GM23338 (cell line): ENCODE data around the gene ATP8B4. TPM values are rescaled to one million over a fixed set of nuclear protein-coding genes. Genes with fewer than 3 reads are reported as not detected.
"Not testable (repeated sequence)": the region's sequence is repeated elsewhere in the genome, so short reads cannot be mapped to it uniquely, and the experiment has no call there.

Experiments
- ATAC-seq: fragments of 200-7000 bp; cut with Tn5 transposase; 3 replicates; pipeline ENCODE4 v1.9.1; 2020
- DNase-seq: peaks from one replicate; pipeline ENCODE4 v3.0.0-alpha.2; 2015; ENCODE audit warnings: low spot score
- H2AFZ ChIP-seq: fragments of 200-600 bp; sonication (generic); 2 replicates; pipeline ENCODE4 v1.8.0; 2016; ENCODE audit warnings: antibody characterized with exemption, mild to moderate bottlenecking, moderate library complexity
- H3F3A ChIP-seq: fragments of 200-600 bp; sonication (generic); replicated peaks from 2 replicates; pipeline ENCODE4 v1.8.0; 2017; ENCODE audit warnings: antibody characterized with exemption, mixed run types, low read depth
- H3K27ac ChIP-seq: fragments of 200-600 bp; sonication (generic); 2 replicates; pipeline ENCODE4 v1.6.1; 2016; ENCODE audit warnings: low read depth
- H3K27me3 ChIP-seq: fragments of 200-600 bp; sonication (generic); 2 replicates; pipeline ENCODE4 v1.8.0; 2016; ENCODE audit warnings: mild to moderate bottlenecking, mixed run types, moderate library complexity; ENCODE audit not compliant: insufficient read depth
- H3K36me3 ChIP-seq: fragments of 200-600 bp; sonication (generic); 2 replicates; pipeline ENCODE4 v1.8.0; 2016; ENCODE audit warnings: mild to moderate bottlenecking; ENCODE audit not compliant: insufficient read depth
- H3K4me1 ChIP-seq: fragments of 200-600 bp; sonication (generic); 2 replicates; pipeline ENCODE4 v1.8.0; 2016; ENCODE audit warnings: mild to moderate bottlenecking, moderate library complexity; ENCODE audit not compliant: insufficient read depth
- H3K4me2 ChIP-seq: fragments of 200-600 bp; sonication (generic); 2 replicates; pipeline ENCODE4 v1.7.1; 2017; ENCODE audit warnings: mixed run types
- H3K4me3 ChIP-seq: fragments of 200-600 bp; sonication (generic); 2 replicates; pipeline ENCODE4 v1.6.1; 2016; ENCODE audit warnings: mixed run types
- H3K79me2 ChIP-seq: fragments of 200-600 bp; sonication (generic); replicated peaks from 2 replicates; pipeline ENCODE4 v1.8.0; 2017; ENCODE audit warnings: mild to moderate bottlenecking; ENCODE audit not compliant: insufficient read depth
- H3K9me2 ChIP-seq: fragments of 200-600 bp; sonication (generic); 2 replicates; pipeline ENCODE4 v1.8.0; 2017; ENCODE audit not compliant: insufficient read depth
- H4K20me1 ChIP-seq: fragments of 200-600 bp; sonication (generic); replicated peaks from 2 replicates; pipeline ENCODE4 v1.8.0; 2017; ENCODE audit warnings: mild to moderate bottlenecking; ENCODE audit not compliant: insufficient read depth
- H3K27ac Mint-ChIP-seq: 2 replicates; pipeline ENCODE4 v1.8.0; 2020; ENCODE audit warnings: inconsistent platforms, mild to moderate bottlenecking, moderate library complexity, mixed read lengths
- H3K27me3 Mint-ChIP-seq: 3 replicates; pipeline ENCODE4 v1.8.0; 2022; ENCODE audit warnings: low read depth, mild to moderate bottlenecking, moderate library complexity, mixed read lengths, inconsistent platforms; ENCODE audit not compliant: insufficient read depth, poor library complexity
- H3K36me3 Mint-ChIP-seq: 3 replicates; pipeline ENCODE4 v1.8.0; 2021; ENCODE audit warnings: low read depth, mild to moderate bottlenecking, inconsistent platforms, moderate library complexity, mixed read lengths
- H3K4me1 Mint-ChIP-seq: 3 replicates; pipeline ENCODE4 v1.8.0; 2020; ENCODE audit warnings: mild to moderate bottlenecking, inconsistent platforms, mixed read lengths
- H3K4me3 Mint-ChIP-seq: 3 replicates; pipeline ENCODE4 v1.8.0; 2021; ENCODE audit warnings: moderate library complexity, mild to moderate bottlenecking, inconsistent platforms, mixed read lengths
- H3K9me3 Mint-ChIP-seq: 3 replicates; pipeline ENCODE4 v1.8.0; 2020; ENCODE audit warnings: moderate library complexity, mild to moderate bottlenecking, inconsistent platforms, mixed read lengths
- CTCF ChIP-seq, 2 experiments: fragments of 200-600 bp in 1 of 2; sonication (generic) in 1 of 2; conservative IDR thresholded peaks; 2 replicates each; pipeline versions ENCODE4 v1.5.1 to v1.6.1; 2016 to 2017; ENCODE audit warnings: antibody characterized with exemption in 2 of 2, low read depth in 2 of 2, mild to moderate bottlenecking in 2 of 2, moderate library complexity in 1 of 2
- ETS1 ChIP-seq: IDR thresholded peaks from 2 replicates; pipeline ENCODE4 v1.6.1; 2016; ENCODE audit warnings: antibody characterized with exemption
- EZH2 ChIP-seq: fragments of 200-600 bp; sonication (generic); IDR thresholded peaks from one replicate; pipeline ENCODE4 v1.8.0; 2017; ENCODE audit warnings: antibody characterized with exemption, mild to moderate bottlenecking, low read depth; ENCODE audit not compliant: unreplicated experiment
- EZH2phosphoT487 ChIP-seq: fragments of 200-600 bp; sonication (generic); IDR thresholded peaks from one replicate; pipeline ENCODE4 v1.8.1; 2018; ENCODE audit warnings: antibody characterized with exemption; ENCODE audit not compliant: unreplicated experiment
- JUNB ChIP-seq: IDR thresholded peaks from one replicate; pipeline ENCODE4 v1.6.1; 2016; ENCODE audit warnings: antibody characterized with exemption; ENCODE audit not compliant: unreplicated experiment
- REST ChIP-seq: IDR thresholded peaks from one replicate; pipeline ENCODE4 v1.6.1; 2018; ENCODE audit warnings: antibody characterized with exemption; ENCODE audit not compliant: unreplicated experiment
- ZNF114 ChIP-seq: fragments of 250-450 bp; sonication (Bioruptor Pico); IDR thresholded peaks from 2 replicates; pipeline ENCODE4 v1.5.0; 2020; ENCODE audit warnings: mild to moderate bottlenecking, moderate library complexity
- ZNF331 ChIP-seq: fragments of 250-450 bp; sonication (Bioruptor Pico); IDR thresholded peaks from 2 replicates; pipeline ENCODE4 v1.5.0; 2020; ENCODE audit warnings: low read depth, mild to moderate bottlenecking, moderate library complexity
- polyA plus RNA-seq: library from polyadenylated mRNA; unstranded; fragments of >200 nt; fragmentation: Nextera tagmentation; extraction: Ambion mirVana; gene quantifications from 2 replicates; pipeline ENCODE4 v1.2.1, GENCODE V29; 2016
- total RNA-seq: library from RNA; depleted of rRNA; stranded (reverse); fragments of >200 nt; shearing (Covaris generic); gene quantifications from 2 replicates; pipeline ENCODE4 v1.2.3, GENCODE V29; 2014

ATP8B4 gene
- total and polyA plus RNA-seq, 2 experiments from 2014 or later: 0.24 TPM; not detected in 1

- TF ChIP-seq ZNF331 (CRISPR knock-in tag) (no peak), ETS1 (no peak), JUNB (no peak), EZH2 (no peak), ZNF114 (CRISPR knock-in tag) (no peak), EZH2phosphoT487 (no peak), CTCF (conservative IDR thresholded peaks at IDR 0.05; ENCODE audit: low read depth in 2 of 2) (no peak), REST (no peak)
- no peaks in the 10 kb centered on the region for H3K27me3 Mint-ChIP-seq
- no peak overlapping the region for H3K4me3 ChIP-seq
- H3K4me3 Mint-ChIP-seq: no peak overlapping the region
- ATAC-seq (no peak), DNase-seq (no peak)
- no peaks in the 10 kb centered on the region for H3K36me3 ChIP-seq
- H4K20me1 ChIP-seq: no peaks in the 10 kb centered on the region
- H3K4me2 ChIP-seq: no peak overlapping the region
- no peaks in the 10 kb centered on the region for H3K4me1 ChIP-seq
- H2AFZ ChIP-seq: no peak overlapping the region
- H3K27ac ChIP-seq: no peak overlapping the region
- H3K27ac Mint-ChIP-seq: no peak overlapping the region
- peaks cover 11% of the 10 kb centered on the region for H3K36me3 Mint-ChIP-seq
- no peaks in the 10 kb centered on the region for H3F3A ChIP-seq
- H3K27me3 ChIP-seq: no peaks in the 10 kb centered on the region
- H3K9me2 ChIP-seq: no peaks in the 10 kb centered on the region
- H3K4me1 Mint-ChIP-seq: peaks cover under 1% of the 10 kb centered on the region; the same call in 2 of the 3 replicates
- peaks cover 20% of the 10 kb centered on the region for H3K9me3 Mint-ChIP-seq
- no peaks in the 10 kb centered on the region for H3K79me2 ChIP-seq
These were observed 44.1 kb upstream of the ATP8B4 start for GRCh38 chr15:50162969-50163718.

GRCh38 chr15:50158236-50158635, 39.2 kb upstream of the ATP8B4 start:
- H3K4me2 ChIP-seq, H3K4me1 ChIP-seq, ATAC-seq, H3K4me1 Mint-ChIP-seq, H3K9me2 ChIP-seq, H3K4me3 ChIP-seq, H3K27me3 Mint-ChIP-seq, H3K36me3 ChIP-seq, H4K20me1 ChIP-seq, H3K27ac ChIP-seq, H3F3A ChIP-seq, H3K27ac Mint-ChIP-seq, H3K4me3 Mint-ChIP-seq, H3K79me2 ChIP-seq, DNase-seq, H2AFZ ChIP-seq, H3K27me3 ChIP-seq: not testable (repeated sequence)
- H3K9me3 Mint-ChIP-seq: peaks cover 41% of the 10 kb centered on the region
- H3K36me3 Mint-ChIP-seq: peaks cover 25% of the 10 kb centered on the region
